Loucy (cell line): ENCODE measurements around the gene PIGO.

Experiments used
- EZH2phosphoT487 ChIP-seq: fragments of 200-600 bp; IDR thresholded peaks from 2 replicates; pipeline ENCODE4 v1.6.1; 2018; ENCODE audit warnings: antibody characterized with exemption, mild to moderate bottlenecking, moderate library complexity, borderline replicate concordance
- TF ChIP-seq, protein P1 (sequence below): fragments of 200-600 bp; sonication (generic); conservative IDR thresholded peaks from 2 replicates; pipeline ENCODE4 v1.5.1; 2014; ENCODE audit warnings: mild to moderate bottlenecking, antibody characterized with exemption, low read length

DNA sequence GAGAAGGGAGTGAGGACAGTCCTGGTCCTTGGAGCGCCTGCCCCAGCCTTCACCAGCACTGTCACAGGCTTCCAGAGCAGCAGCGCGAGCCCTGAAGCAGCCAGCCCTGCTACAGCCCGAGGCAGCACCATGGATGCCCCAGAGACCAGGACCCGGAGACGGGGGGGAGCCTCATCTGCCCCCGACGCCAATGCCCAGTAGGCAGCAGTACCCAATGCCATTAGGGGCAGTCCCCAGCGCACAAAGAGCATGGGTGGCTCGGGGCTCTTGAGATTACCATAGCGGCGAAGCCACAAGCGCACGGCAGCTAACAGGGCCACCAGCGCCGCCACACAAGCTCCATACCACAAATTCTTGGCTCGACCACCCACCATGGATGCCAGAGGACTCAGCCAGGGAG lies 4.9 kb downstream of the PIGO start:
- TF ChIP-seq, protein P1, sequence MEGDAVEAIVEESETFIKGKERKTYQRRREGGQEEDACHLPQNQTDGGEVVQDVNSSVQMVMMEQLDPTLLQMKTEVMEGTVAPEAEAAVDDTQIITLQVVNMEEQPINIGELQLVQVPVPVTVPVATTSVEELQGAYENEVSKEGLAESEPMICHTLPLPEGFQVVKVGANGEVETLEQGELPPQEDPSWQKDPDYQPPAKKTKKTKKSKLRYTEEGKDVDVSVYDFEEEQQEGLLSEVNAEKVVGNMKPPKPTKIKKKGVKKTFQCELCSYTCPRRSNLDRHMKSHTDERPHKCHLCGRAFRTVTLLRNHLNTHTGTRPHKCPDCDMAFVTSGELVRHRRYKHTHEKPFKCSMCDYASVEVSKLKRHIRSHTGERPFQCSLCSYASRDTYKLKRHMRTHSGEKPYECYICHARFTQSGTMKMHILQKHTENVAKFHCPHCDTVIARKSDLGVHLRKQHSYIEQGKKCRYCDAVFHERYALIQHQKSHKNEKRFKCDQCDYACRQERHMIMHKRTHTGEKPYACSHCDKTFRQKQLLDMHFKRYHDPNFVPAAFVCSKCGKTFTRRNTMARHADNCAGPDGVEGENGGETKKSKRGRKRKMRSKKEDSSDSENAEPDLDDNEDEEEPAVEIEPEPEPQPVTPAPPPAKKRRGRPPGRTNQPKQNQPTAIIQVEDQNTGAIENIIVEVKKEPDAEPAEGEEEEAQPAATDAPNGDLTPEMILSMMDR, result no peak
- no peak for TF ChIP-seq EZH2phosphoT487
